A549 (cell line): ENCODE measurements around the gene TTC16. TPM values are rescaled to one million over a fixed set of nuclear protein-coding genes. Genes with fewer than 3 reads are reported as not detected.

Source experiments
- ATAC-seq, 2 experiments: fragments of 200-7000 bp in 1 of 2; fragments of >200 bp in 1 of 2; cut with Nextera tagmentation in 1 of 2; cut with Tn5 transposase in 1 of 2; 3 replicates each; pipeline versions ENCODE4 v1.8.0 to v1.9.1; 2018 to 2020; ENCODE audit warnings: mild to moderate bottlenecking in 1 of 2, moderate library complexity in 1 of 2
- CTCF ChIA-PET: fragments of 300-600 bp; sonication (Branson Sonifier 250); formaldehyde crosslinking; extraction: SDS; loops from one replicate; lab custom pipeline; 2021; ENCODE audit warnings: antibody characterized with exemption, inconsistent platforms; lab: Yijun Ruan, JAX
- POLR2A ChIA-PET: fragments of 350-600 bp; formaldehyde crosslinking; extraction: SDS; loops from one replicate; lab custom pipeline; 2021; ENCODE audit warnings: antibody characterized with exemption, inconsistent platforms; lab: Yijun Ruan, JAX
- DNase-seq, 2 experiments: peaks; one replicate each; pipeline versions ENCODE4 v3.0.0 to v3.0.0-alpha.2; 2011 to 2016; ENCODE audit warnings: low read depth in 1 of 2, low spot score in 1 of 2
- FAIRE-seq: peaks from 2 replicates; lab custom pipeline; 2011; peaks lifted over from hg19 to GRCh38; lab: Jason Lieb, UNC
- H3K27ac ChIP-seq, 2 experiments: fragments of >200 bp; sonication (Bioruptor Twin); formaldehyde crosslinking; 3 replicates each; pipeline ENCODE4 v1.5.1; 2016 to 2017
- H3K4me1 ChIP-seq: fragments of >200 bp; sonication (Bioruptor Twin); formaldehyde crosslinking; 3 replicates; pipeline ENCODE4 v1.6.1; 2016
- H3K4me2 ChIP-seq: fragments of >200 bp; sonication (Bioruptor Twin); formaldehyde crosslinking; 3 replicates; pipeline ENCODE4 v1.6.1; 2016
- H3K4me3 ChIP-seq: fragments of >200 bp; sonication (Bioruptor Twin); formaldehyde crosslinking; 3 replicates; pipeline ENCODE4 v1.5.1; 2016
- H3K9me3 ChIP-seq: fragments of >200 bp; sonication (Bioruptor Twin); formaldehyde crosslinking; 3 replicates; pipeline ENCODE4 v1.6.1; 2016
- BHLHE40 ChIP-seq: IDR thresholded peaks from 2 replicates; pipeline ENCODE4 v1.6.1; 2012; ENCODE audit warnings: low read depth, low read length, inconsistent platforms
- CBX2 ChIP-seq: fragments of 200-600 bp; sonication (generic); IDR thresholded peaks from 2 replicates; pipeline ENCODE4 v1.6.1; 2016; ENCODE audit warnings: low read depth, mild to moderate bottlenecking, borderline replicate concordance
- CEBPB ChIP-seq, 2 experiments: fragments of >200 bp in 1 of 2; sonication (Bioruptor Twin) in 1 of 2; formaldehyde crosslinking in 1 of 2; IDR thresholded peaks; 2 replicates each; pipeline ENCODE4 v1.6.1; 2012 to 2016
- CHD2 ChIP-seq: fragments of 150-350 bp; IDR thresholded peaks from 2 replicates; pipeline ENCODE4 v1.6.1; 2014; ENCODE audit warnings: low read length; ENCODE audit not compliant: partially characterized antibody
- CHD4 ChIP-seq: fragments of 200-600 bp; sonication (generic); IDR thresholded peaks from 2 replicates; pipeline ENCODE4 v1.6.1; 2016; ENCODE audit warnings: antibody characterized with exemption, mild to moderate bottlenecking, borderline replicate concordance
- E2F6 ChIP-seq: IDR thresholded peaks from 2 replicates; pipeline ENCODE4 v1.6.1; 2012; ENCODE audit warnings: low read depth, borderline replicate concordance
- EHF ChIP-seq: fragments of 250-450 bp; sonication (Bioruptor Pico); IDR thresholded peaks from 2 replicates; pipeline ENCODE4 v1.5.0; 2020; ENCODE audit warnings: mild to moderate bottlenecking
- HOXA7 ChIP-seq: fragments of 250-450 bp; sonication (Bioruptor Pico); IDR thresholded peaks from 2 replicates; pipeline ENCODE4 v1.5.0; 2020; ENCODE audit warnings: mild to moderate bottlenecking, moderate library complexity
- HOXB13 ChIP-seq: fragments of 250-450 bp; sonication (Bioruptor Pico); IDR thresholded peaks from 2 replicates; pipeline ENCODE4 v1.5.0; 2020; ENCODE audit warnings: low read depth, mild to moderate bottlenecking, moderate library complexity
- HOXB5 ChIP-seq: fragments of 250-450 bp; sonication (Bioruptor Pico); IDR thresholded peaks from 2 replicates; pipeline ENCODE4 v1.5.0; 2020; ENCODE audit warnings: mild to moderate bottlenecking, moderate library complexity
- JUN ChIP-seq, 2 experiments: fragments of >200 bp; sonication (Bioruptor Twin); formaldehyde crosslinking; IDR thresholded peaks; 2 replicates in 1 of 2; 3 replicates in 1 of 2; pipeline ENCODE4 v1.6.1; 2016 to 2017
- KDM1A ChIP-seq: fragments of 200-600 bp; sonication (generic); IDR thresholded peaks from 2 replicates; pipeline ENCODE4 v1.6.1; 2016; ENCODE audit warnings: low read depth, mild to moderate bottlenecking
- KDM5A ChIP-seq: fragments of 200-600 bp; sonication (generic); IDR thresholded peaks from 2 replicates; pipeline ENCODE4 v1.6.1; 2016; ENCODE audit warnings: antibody characterized with exemption, mild to moderate bottlenecking
- MAFK ChIP-seq: fragments of 450-650 bp; IDR thresholded peaks from 2 replicates; pipeline ENCODE4 v1.6.1; 2014; ENCODE audit not compliant: partially characterized antibody
- NFE2L2 ChIP-seq: fragments of 150-350 bp; conservative IDR thresholded peaks from 2 replicates; pipeline ENCODE4 v1.6.1; 2014; ENCODE audit warnings: low read length
- NPAS2 ChIP-seq: fragments of 250-450 bp; sonication (Bioruptor Pico); IDR thresholded peaks from 2 replicates; pipeline ENCODE4 v1.8.0; 2022; ENCODE audit warnings: mild to moderate bottlenecking, moderate library complexity, borderline replicate concordance
- NR3C1 ChIP-seq: fragments of >200 bp; sonication (Bioruptor Twin); formaldehyde crosslinking; IDR thresholded peaks from 3 replicates; pipeline ENCODE4 v1.6.1; 2017
- POLR2AphosphoS2 ChIP-seq: conservative IDR thresholded peaks from 2 replicates; pipeline ENCODE4 v1.6.1; 2012; ENCODE audit warnings: low read length, improper control_type of control experiment, inconsistent platforms
- RFX5 ChIP-seq: fragments of 450-650 bp; IDR thresholded peaks from 2 replicates; pipeline ENCODE4 v1.7.1; 2014; ENCODE audit warnings: antibody characterized with exemption, mild to moderate bottlenecking, moderate library complexity
- SREBF2 ChIP-seq: fragments of 450-650 bp; IDR thresholded peaks from 2 replicates; pipeline ENCODE4 v1.6.1; 2014; ENCODE audit warnings: mild to moderate bottlenecking, moderate library complexity
- WGBS: methylation state at CpG from one replicate; pipeline ENCODE4 v1.1.6; 2017; ENCODE audit errors: missing lambda C conversion rate; 5-methylcytosine and 5-hydroxymethylcytosine counted together
- polyA plus RNA-seq, 4 experiments: library from polyadenylated mRNA; depleted of rRNA in 3 of 4; stranded (reverse); fragments of >200 nt; fragmentation: RNase III in 1 of 4; extraction: RNeasy Plus Mini Kit Qiagen cat#74134 plus additional on column Dnase treatment in 1 of 4; gene quantifications; 2 replicates in 3 of 4; 3 replicates in 1 of 4; pipeline ENCODE4 v1.2.3, GENCODE V29; 2011 to 2017
- TF ChIP-seq, protein P1 (sequence below): IDR thresholded peaks from 2 replicates; pipeline ENCODE4 v1.6.1; 2012
- TF ChIP-seq, protein P2 (sequence below): IDR thresholded peaks from 2 replicates; pipeline ENCODE4 v1.6.1; 2012

Gene TTC16
- polyA plus RNA-seq, 2 of the 4 experiments (the other 2 are of a cell fraction) = not detected

GRCh38 chr9:127771570-127772189, 55.8 kb downstream of the TTC16 start:
- ChIA-PET POLR2A (interaction anchor here (0.6 to 1.0 kb wide), 7 partner anchors 9 to 231 kb away, joined by 3 to 5 read pairs (median 4); partner anchors contain the start of gene CDK9), CTCF (interaction anchor here (0.8 to 15.5 kb wide), 8 partner anchors 12 to 101 kb away, joined by 3 to 157 read pairs (median 5); partner anchors contain the start of genes CDK9, SH2D3C and TOR2A)
- Histone ChIP-seq H3K4me1 (peaks cover 4% of the 10 kb centered on the region; the same call in 1 of the 3 replicates), H3K4me3 (peak overlapping the region; percentile 40), H3K4me2 (peak overlapping the region; percentile 74), H3K27ac (peak overlapping the region; percentile 50 to 54; a peak in 5 of 6 replicates), H3K9me3 (no peaks in the 10 kb centered on the region)
- FAIRE-seq (no peak), DNase-seq (no peak), ATAC-seq (no peak; a peak in 1 of 6 replicates)
- TF ChIP-seq, protein P1, sequence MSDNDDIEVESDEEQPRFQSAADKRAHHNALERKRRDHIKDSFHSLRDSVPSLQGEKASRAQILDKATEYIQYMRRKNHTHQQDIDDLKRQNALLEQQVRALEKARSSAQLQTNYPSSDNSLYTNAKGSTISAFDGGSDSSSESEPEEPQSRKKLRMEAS = 0 out of 2 replicates have a peak, but pooled peaks have one; percentile 3
- no peak for TF ChIP-seq NFE2L2
- 4% methylated on average over 11 of the region's 19 CpGs for WGBS

DNA sequence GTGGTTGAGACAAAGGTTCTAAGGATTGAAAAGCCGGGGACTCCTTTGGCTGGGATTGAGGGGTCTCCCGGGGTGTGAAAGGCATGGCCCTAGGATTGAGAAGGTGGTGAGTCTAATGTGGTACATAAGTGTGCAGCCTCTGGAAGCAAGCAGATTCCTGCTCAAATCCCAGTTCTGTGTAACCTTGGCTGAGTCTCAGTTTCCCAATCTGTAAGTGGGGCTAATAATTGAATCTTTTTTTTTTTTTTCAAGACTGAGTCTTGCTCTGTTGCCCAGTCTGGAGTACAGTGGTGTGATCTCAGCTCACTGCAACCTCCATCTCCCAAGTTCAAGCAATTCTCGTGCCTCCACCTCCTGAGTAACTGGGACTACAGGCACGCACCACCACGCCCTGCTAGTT, 56.7 kb downstream of the TTC16 start:
- H3K4me2 ChIP-seq = no peak overlapping the region
- no peak for FAIRE-seq
- 91% methylated on average over 5 of the region's 5 CpGs for WGBS
- TF ChIP-seq HOXB5 (CRISPR knock-in tag) (no peak), POLR2AphosphoS2 (no peak), EHF (CRISPR knock-in tag) (no peak), CEBPB (IDR thresholded peaks at IDR 0.05) (no peak)
- H3K27ac ChIP-seq = no peak overlapping the region
- no peaks in the 10 kb centered on the region for H3K9me3 ChIP-seq
- no peak overlapping the region for H3K4me3 ChIP-seq
- no peak for ATAC-seq
- DNase-seq = no peak
- CTCF ChIA-PET = interaction anchor here (4.5 to 15.5 kb wide), 3 partner anchors 11 to 98 kb away, joined by 20 to 157 read pairs (median 47); partner anchors contain the start of genes CDK9, SH2D3C and TOR2A
- POLR2A ChIA-PET = no interaction called here
- H3K4me1 ChIP-seq = peaks cover 4% of the 10 kb centered on the region; the same call in 1 of the 3 replicates

DNA sequence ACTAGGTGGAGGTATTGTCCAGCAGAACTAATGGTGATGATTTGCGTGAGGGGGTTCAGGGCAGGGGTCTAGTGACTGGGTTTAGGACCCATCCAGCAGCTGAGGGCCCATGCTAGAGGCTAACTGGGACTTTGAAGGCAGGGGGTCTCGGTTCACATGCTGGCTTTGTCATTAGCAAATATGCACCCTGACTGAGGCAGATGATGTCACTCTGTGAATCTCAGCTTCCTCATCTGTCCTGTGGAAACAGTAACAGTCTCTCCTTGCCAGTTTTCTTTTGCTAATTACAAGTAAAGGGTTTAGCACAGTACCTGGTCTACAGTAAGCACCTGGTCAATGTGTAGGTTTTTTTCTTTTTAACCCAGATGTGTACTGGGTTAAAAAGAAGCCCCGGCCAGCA, 57.4 kb downstream of the TTC16 start:
- H3K9me3 ChIP-seq = no peaks in the 10 kb centered on the region
- no peak for TF ChIP-seq HOXB13 (CRISPR knock-in tag)
- no peak for TF ChIP-seq CHD4
- no peak for TF ChIP-seq E2F6
- no peak for TF ChIP-seq MAFK
- no peak for TF ChIP-seq JUN (IDR thresholded peaks at IDR 0.05)
- TF ChIP-seq NR3C1 = no peak
- no peak for TF ChIP-seq HOXA7 (CRISPR knock-in tag)
- no peak for TF ChIP-seq RFX5
- TF ChIP-seq BHLHE40 = no peak
- no peak for TF ChIP-seq KDM1A
- TF ChIP-seq CHD2 = no peak
- TF ChIP-seq HOXB5 (CRISPR knock-in tag) = no peak
- no peak for TF ChIP-seq KDM5A
- no peak for TF ChIP-seq CBX2
- no peak for TF ChIP-seq SREBF2
- no peak for TF ChIP-seq EHF (CRISPR knock-in tag)
- TF ChIP-seq, protein P2, sequence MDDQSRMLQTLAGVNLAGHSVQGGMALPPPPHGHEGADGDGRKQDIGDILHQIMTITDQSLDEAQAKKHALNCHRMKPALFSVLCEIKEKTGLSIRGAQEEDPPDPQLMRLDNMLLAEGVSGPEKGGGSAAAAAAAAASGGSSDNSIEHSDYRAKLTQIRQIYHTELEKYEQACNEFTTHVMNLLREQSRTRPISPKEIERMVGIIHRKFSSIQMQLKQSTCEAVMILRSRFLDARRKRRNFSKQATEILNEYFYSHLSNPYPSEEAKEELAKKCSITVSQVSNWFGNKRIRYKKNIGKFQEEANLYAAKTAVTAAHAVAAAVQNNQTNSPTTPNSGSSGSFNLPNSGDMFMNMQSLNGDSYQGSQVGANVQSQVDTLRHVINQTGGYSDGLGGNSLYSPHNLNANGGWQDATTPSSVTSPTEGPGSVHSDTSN = no peak
- no peak for TF ChIP-seq NPAS2 (CRISPR knock-in tag)
- no peak overlapping the region for H3K4me2 ChIP-seq
- H3K4me1 ChIP-seq = peaks cover 4% of the 10 kb centered on the region; the same call in 1 of the 3 replicates
- no peak for FAIRE-seq
- 63% methylated on average over 3 of the region's 3 CpGs for WGBS
- ChIA-PET CTCF (interaction anchor here (4.5 to 15.5 kb wide), 3 partner anchors 10 to 97 kb away, joined by 20 to 157 read pairs (median 47); partner anchors contain the start of genes CDK9, SH2D3C and TOR2A), POLR2A (no interaction called here)
- no peak for ATAC-seq
- H3K27ac ChIP-seq = no peak overlapping the region
- no peak overlapping the region for H3K4me3 ChIP-seq
- DNase-seq = no peak
